Measurements from ENCODE around the gene NCBP2L. TPM values are rescaled to one million over a fixed set of nuclear protein-coding genes. Genes with fewer than 3 reads are reported as not detected.

The NCBP2L gene
- total and polyA plus RNA-seq, 2 donors (not counting 3 experiments of a cell fraction or from before 2014, with no cell fraction given) = not detected

GRCh38 chrX:107823456-107823855, 45.9 kb downstream of the NCBP2L start:
- Histone ChIP-seq H3K9me1 (replicated peaks; ENCODE audit: control insufficient read depth, extremely low read depth, insufficient read depth, low read length) (no peaks in the 10 kb centered on the region), H3K4me2 (ENCODE audit: insufficient read depth, low read length) (peak overlapping the region; percentile 47), H3K9ac (replicated peaks; ENCODE audit: extremely low read depth, insufficient read depth, low read length) (no peak overlapping the region), H3K27me3 (ENCODE audit: control insufficient read depth in 2 of 2, insufficient read depth in 2 of 2, low read length in 2 of 2) (no peaks in the 10 kb centered on the region), H3K36me3 (ENCODE audit: control insufficient read depth in 2 of 2, extremely low read depth in 1 of 2, insufficient read depth in 2 of 2, low read length in 2 of 2) (no peaks in the 10 kb centered on the region), H3K9me3 (replicated peaks; ENCODE audit: control insufficient read depth, insufficient read depth, low read length) (no peaks in the 10 kb centered on the region), H3K79me2 (ENCODE audit: control insufficient read depth, insufficient read depth, low read length) (peaks cover 15% of the 10 kb centered on the region), H4K20me1 (replicated peaks; ENCODE audit: control insufficient read depth, extremely low read depth, insufficient read depth, low read length) (no peaks in the 10 kb centered on the region), H2AFZ (ENCODE audit: low read depth, low read length) (no peak overlapping the region), H3K4me1 (ENCODE audit: control insufficient read depth, extremely low read depth, insufficient read depth, low read length) (peaks cover 14% of the 10 kb centered on the region), H3K4me3 (replicated peaks in 1 of 3; ENCODE audit: insufficient read depth in 1 of 3, low read depth in 1 of 3, low read length in 3 of 3) (no peak overlapping the region), H3K27ac (ENCODE audit: insufficient read depth, low read depth, low read length) (no peak overlapping the region)
- DNase-seq (ENCODE audit: low read depth, low spot score) = peak; percentile 69
- no TSS peak for BruUV-seq (replicated peaks)
- dilution Hi-C loops (cut with MboI; ENCODE audit: extremely low pct_ligation_motif_present, low sequenced_read_pairs) (no loop called here), intact Hi-C loops (cut with micrococcal nuclease) (loop anchor here (10.0 kb wide), 1 partner anchor 51 kb away; no protein-coding TSS in a partner anchor)
- ChIA-PET CTCF (no interaction called here), POLR2A (no interaction called here)
- TF ChIP-seq EZH2 (IDR thresholded peaks at IDR 0.05; ENCODE audit: borderline replicate concordance, low read depth, low read length, severe bottlenecking) = no peak
- no peak for TF ChIP-seq POLR2A (IDR thresholded peaks at IDR 0.05; ENCODE audit: low read depth, low read length)
- peak; percentile 73 for FAIRE-seq

GRCh38 chrX:107825698-107826237, 48.2 kb downstream of the NCBP2L start, which contains the start of gene MID2:
Gene MID2 (plus strand): TSS chrX:107825866. CDS start chrX:107826427, 561 bp downstream.
- no TSS peak for BruUV-seq (replicated peaks)

More at GRCh38 chrX:107825698-107826237, 48.2 kb downstream of the NCBP2L start, which contains the start of gene MID2:
- no peaks in the 10 kb centered on the region for H3K27me3 ChIP-seq (ENCODE audit: control insufficient read depth in 2 of 2, insufficient read depth in 2 of 2, low read length in 2 of 2)
- ChIA-PET POLR2A (no interaction called here), CTCF (interaction anchor here (0.9 to 1.7 kb wide), 5 partner anchors 48 to 166 kb away, joined by 3 to 6 read pairs (median 4); partner anchors contain the start of genes NCBP2L and TSC22D3)
- H3K4me2 ChIP-seq (ENCODE audit: insufficient read depth, low read length) = peak within 1 kb of the TSS; percentile 89
- H2AFZ ChIP-seq (ENCODE audit: low read depth, low read length) = peak within 1 kb of the TSS; percentile 28
- peak within 1 kb of the TSS; percentile 50 to 54 (median 54) for H3K4me3 ChIP-seq (replicated peaks in 1 of 3; ENCODE audit: insufficient read depth in 1 of 3, low read depth in 1 of 3, low read length in 3 of 3)
- H3K27ac ChIP-seq (ENCODE audit: insufficient read depth, low read depth, low read length) = peak within 1 kb of the TSS; percentile 76
- peaks cover 14% of the 10 kb centered on the region for H3K4me1 ChIP-seq (ENCODE audit: control insufficient read depth, extremely low read depth, insufficient read depth, low read length)
- no peaks in the 10 kb centered on the region for H3K9me3 ChIP-seq (replicated peaks; ENCODE audit: control insufficient read depth, insufficient read depth, low read length)
- H3K9me1 ChIP-seq (replicated peaks; ENCODE audit: control insufficient read depth, extremely low read depth, insufficient read depth, low read length) = no peaks in the 10 kb centered on the region
- peak; percentile 53 for DNase-seq (ENCODE audit: low read depth, low spot score)
- peak; percentile 60 for FAIRE-seq
- H4K20me1 ChIP-seq (replicated peaks; ENCODE audit: control insufficient read depth, extremely low read depth, insufficient read depth, low read length) = no peaks in the 10 kb centered on the region
- TF ChIP-seq POLR2AphosphoS5 (IDR thresholded peaks at IDR 0.05; ENCODE audit: insufficient read depth, low read depth, low read length) (no peak), FOS (IDR thresholded peaks at IDR 0.05; ENCODE audit: borderline replicate concordance, insufficient read depth, low read length) (no peak), JUN (IDR thresholded peaks at IDR 0.05; ENCODE audit: borderline replicate concordance, insufficient read depth, insufficient read length, low read depth) (no peak), MYC (IDR thresholded peaks at IDR 0.05; ENCODE audit: low read depth, low read length) (no peak), POLR2A (IDR thresholded peaks at IDR 0.05; ENCODE audit: low read depth, low read length) (no peak), EZH2 (IDR thresholded peaks at IDR 0.05; ENCODE audit: borderline replicate concordance, low read depth, low read length, severe bottlenecking) (no peak), MAX (IDR thresholded peaks at IDR 0.05; ENCODE audit: insufficient read depth, insufficient read length) (no peak), GATA2 (IDR thresholded peaks at IDR 0.05; ENCODE audit: insufficient read depth, insufficient read length, low read depth, low read length) (no peak)
- TF ChIP-seq, protein P1, sequence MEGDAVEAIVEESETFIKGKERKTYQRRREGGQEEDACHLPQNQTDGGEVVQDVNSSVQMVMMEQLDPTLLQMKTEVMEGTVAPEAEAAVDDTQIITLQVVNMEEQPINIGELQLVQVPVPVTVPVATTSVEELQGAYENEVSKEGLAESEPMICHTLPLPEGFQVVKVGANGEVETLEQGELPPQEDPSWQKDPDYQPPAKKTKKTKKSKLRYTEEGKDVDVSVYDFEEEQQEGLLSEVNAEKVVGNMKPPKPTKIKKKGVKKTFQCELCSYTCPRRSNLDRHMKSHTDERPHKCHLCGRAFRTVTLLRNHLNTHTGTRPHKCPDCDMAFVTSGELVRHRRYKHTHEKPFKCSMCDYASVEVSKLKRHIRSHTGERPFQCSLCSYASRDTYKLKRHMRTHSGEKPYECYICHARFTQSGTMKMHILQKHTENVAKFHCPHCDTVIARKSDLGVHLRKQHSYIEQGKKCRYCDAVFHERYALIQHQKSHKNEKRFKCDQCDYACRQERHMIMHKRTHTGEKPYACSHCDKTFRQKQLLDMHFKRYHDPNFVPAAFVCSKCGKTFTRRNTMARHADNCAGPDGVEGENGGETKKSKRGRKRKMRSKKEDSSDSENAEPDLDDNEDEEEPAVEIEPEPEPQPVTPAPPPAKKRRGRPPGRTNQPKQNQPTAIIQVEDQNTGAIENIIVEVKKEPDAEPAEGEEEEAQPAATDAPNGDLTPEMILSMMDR (IDR thresholded peaks at IDR 0.05; ENCODE audit: extremely low read depth in 1 of 2, insufficient read depth in 1 of 2, low read depth in 1 of 2, low read length in 2 of 2) = no peak
- H3K36me3 ChIP-seq (ENCODE audit: control insufficient read depth in 2 of 2, extremely low read depth in 1 of 2, insufficient read depth in 2 of 2, low read length in 2 of 2) = no peaks in the 10 kb centered on the region
- peak within 1 kb of the TSS; percentile 85 for H3K9ac ChIP-seq (replicated peaks; ENCODE audit: extremely low read depth, insufficient read depth, low read length)
- dilution Hi-C loops (cut with MboI; ENCODE audit: extremely low pct_ligation_motif_present, low sequenced_read_pairs) = no loop called here
- intact Hi-C loops (cut with micrococcal nuclease) = loop anchor here (2.0 to 10.0 kb wide), 3 partner anchors 25 to 67 kb away; no protein-coding TSS in a partner anchor
- H3K79me2 ChIP-seq (ENCODE audit: control insufficient read depth, insufficient read depth, low read length) = peaks cover 30% of the 10 kb centered on the region

Data from endothelial cell of umbilical vein (primary cell).